ENCODE results near the gene CHRNB1.

DNA sequence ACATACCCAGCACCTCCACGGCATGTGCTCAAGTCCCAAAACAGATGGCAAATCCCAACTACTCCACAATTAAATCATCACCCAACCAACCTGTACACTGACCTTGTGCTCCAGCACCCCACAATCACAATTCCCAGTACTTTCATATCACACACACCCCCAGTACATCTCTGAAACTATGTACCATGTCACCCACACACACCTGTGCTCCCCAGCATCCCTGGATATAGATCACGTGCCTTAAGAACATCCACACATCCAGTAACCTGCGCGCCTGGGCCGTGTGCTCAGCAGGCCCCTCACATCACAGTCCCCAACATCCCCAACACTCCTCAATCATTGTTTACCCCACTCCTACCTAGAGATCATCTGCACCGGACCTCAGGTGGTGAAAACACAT is 35.1 kb upstream of the CHRNB1 start:
- TF ChIP-seq, protein P1, sequence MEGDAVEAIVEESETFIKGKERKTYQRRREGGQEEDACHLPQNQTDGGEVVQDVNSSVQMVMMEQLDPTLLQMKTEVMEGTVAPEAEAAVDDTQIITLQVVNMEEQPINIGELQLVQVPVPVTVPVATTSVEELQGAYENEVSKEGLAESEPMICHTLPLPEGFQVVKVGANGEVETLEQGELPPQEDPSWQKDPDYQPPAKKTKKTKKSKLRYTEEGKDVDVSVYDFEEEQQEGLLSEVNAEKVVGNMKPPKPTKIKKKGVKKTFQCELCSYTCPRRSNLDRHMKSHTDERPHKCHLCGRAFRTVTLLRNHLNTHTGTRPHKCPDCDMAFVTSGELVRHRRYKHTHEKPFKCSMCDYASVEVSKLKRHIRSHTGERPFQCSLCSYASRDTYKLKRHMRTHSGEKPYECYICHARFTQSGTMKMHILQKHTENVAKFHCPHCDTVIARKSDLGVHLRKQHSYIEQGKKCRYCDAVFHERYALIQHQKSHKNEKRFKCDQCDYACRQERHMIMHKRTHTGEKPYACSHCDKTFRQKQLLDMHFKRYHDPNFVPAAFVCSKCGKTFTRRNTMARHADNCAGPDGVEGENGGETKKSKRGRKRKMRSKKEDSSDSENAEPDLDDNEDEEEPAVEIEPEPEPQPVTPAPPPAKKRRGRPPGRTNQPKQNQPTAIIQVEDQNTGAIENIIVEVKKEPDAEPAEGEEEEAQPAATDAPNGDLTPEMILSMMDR (IDR thresholded peaks at IDR 0.05): no peak
- TF ChIP-seq POLR2A (IDR thresholded peaks at IDR 0.05): no peak

Measured in lower leg skin (tissue), 3 donors.